GM21423 (cell line): ENCODE results near the gene CCDC184.
A peak's percentile ranks its signal among the peaks of the same experiment; 100 is the strongest.

Experiments used
- ATAC-seq: cut with Tn5 transposase; IDR thresholded peaks from one replicate; pipeline ENCODE4 v1.9.1; 2021; ENCODE audit warnings: mild to moderate bottlenecking, moderate library complexity; ENCODE audit not compliant: unreplicated experiment

CCDC184 gene

DNA sequence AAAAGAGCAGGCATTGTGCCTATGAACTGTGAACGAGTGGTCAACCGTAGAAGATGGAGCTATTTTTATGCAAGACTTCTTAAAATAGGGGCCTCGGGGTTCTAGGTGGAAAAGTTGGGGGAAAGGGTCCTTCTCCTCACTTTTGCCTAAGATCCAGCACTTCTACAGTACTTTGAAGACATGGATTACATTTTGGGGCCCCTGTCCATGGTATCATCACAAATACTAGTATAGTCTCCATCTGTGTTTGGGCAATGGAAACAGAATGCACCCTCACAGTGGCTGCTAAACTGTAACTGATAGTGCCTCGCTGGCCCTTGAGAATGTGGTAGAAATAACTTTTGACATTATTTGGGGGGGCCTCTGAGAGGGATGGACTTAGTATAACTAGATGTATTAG is 5.5 kb upstream of the CCDC184 start:
- ATAC-seq, result no peak

- ATAC-seq, result no peak
Measured at GRCh38 chr12:48179466-48179865, 4.0 kb upstream of the CCDC184 start.

DNA sequence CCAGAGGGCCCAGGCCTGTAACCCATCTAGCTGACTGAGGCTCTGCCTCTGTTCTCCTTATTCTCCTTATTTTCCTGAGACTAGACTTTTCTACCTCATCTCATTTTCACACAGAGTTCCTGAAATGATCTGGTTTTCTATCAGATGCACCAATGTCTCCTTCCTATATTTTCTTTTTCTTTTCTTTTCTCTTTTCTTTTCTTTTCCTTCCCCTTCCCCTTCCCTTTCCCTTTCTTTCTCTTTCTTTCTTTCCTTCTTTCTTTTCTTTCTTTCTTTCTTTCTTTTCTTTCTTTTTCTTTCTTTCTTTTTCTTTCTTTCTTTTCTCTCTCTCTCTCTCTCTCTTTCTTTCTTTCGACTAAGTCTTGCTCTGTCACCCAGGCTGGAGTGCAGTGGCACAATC is 3.0 kb upstream of the CCDC184 start:
- ATAC-seq, result no peak

DNA sequence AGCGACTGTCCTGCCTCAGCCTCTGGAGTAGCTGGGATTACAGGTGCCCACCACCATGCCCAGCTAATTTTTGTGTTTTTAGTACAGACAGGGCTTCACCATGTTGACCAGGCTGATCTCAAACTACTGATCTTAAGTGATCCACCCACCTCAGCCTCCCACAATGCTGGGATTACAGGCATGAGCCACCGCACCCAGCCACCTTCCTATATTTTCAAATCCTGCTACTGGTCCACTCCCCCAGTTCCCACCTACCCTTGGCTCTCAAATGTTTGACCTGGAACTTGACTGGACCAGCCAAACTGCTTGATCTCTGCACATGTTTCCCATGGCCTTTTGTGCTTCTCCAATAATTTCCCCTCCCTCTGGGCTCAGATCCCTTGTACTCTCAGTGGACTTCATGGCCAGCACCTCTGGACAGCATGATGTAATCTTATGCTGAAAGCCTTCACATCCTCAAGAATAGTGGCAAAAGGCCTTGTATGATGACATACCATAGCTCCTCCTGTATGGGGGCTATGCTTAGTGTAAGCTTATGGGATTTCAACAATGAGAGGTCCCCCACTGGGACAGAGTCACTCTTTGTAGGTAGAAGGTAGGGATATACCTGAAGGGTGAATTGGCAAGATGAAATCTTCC is 2.5 kb upstream of the CCDC184 start:
- ATAC-seq, result no peak

DNA sequence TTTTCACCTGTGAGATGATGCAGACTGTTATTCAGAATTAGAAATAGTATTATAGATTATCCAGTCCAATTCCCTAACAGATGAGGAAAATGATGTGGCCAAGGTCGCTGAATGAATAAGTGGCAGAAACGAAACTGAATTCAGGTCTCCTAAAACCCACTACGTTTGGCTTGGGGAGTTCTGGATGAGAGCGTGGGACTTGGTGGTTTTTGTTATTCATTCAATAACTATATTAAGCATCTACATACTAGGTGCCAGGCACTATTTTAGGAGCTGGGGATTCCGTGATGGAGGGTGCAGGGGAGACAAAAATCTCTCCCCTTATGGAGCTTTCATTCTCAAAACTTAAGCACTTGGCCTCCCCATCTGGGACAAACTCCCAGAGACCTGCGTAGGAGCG is 813 bp upstream of the CCDC184 start:
- ATAC-seq, result no peak

DNA sequence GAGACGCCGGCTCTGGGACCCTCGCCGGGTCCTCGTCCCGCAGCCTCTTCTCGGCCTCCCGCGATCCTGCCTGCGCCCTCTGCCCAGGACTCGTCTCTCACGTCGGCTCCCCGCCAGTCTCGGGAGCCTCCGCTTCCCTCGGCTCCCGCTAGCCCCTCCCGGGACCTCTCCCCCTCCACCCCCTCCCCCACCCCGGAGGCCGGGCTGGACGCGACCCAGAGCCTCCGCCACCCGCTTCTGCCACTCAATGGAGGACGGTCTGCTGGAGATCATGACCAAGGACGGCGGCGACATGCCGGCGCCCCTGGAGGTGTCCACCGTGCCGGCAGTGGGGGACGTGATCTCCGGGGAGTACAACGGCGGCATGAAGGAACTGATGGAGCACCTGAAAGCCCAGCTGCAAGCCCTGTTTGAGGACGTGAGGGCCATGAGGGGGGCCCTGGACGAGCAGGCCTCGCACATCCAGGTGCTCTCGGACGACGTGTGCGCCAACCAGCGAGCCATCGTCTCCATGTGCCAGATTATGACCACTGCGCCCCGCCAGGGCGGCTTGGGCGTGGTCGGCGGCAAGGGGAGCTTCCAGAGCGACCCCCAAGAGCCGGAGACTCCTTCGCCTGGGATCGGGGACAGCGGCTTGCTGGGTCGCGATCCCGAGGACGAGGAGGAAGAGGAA is 568 bp downstream of the CCDC184 start:
- no peak for ATAC-seq

DNA sequence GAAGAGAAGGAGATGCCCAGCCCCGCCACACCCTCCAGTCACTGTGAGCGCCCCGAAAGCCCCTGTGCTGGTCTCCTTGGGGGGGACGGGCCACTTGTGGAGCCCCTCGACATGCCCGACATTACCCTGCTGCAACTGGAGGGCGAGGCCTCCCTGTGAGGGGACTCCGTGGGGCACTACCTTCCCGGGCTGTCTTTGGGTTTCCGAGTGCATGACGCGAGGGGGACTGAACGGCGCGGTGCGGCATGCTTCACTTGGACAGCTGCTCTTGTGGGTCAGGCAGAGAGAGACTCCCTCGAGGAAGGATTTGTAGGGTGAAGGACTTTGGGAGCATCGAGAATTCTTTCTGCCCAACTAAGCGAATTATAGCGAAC is 1.1 kb downstream of the CCDC184 start:
- ATAC-seq, result no peak

- ATAC-seq, result no peak
Measured at GRCh38 chr12:48185181-48185919, 1.9 kb downstream of the CCDC184 start.

DNA sequence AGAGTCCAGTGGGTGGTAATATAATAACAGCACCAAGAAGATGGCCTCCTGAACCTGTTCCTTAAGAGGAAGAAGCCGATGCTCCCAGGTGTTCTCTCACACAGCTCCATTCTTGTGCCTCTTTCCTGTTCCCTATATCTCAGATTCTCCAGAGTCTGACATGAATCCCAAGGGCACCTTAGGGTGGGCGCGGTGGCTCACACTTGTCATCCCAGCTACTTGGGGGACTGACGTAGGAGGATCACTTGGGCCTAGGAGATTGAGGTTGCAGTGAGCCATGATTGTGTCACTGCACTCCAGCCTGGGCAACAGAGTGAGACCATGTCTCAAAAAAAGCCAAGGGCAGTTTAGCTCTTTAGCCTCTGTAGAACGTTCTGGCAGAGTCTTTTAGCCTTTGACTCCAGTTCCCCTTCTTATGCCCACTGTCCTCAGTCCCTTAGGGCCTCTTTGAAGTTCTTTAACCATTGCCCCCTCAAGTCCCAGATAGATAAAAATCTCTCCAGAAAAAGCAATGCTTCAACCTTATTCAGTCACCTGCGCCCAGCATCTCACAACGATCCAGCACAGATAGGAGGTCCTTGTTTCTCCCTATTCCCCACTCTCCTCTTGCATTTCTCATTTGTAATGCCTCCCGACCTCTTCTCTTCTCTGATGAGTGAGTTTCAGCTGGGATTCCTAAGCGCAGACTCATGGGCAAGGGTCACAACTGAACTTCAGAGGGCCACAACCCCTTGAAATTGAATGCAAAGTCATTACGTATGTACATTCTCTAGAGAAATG is 4.7 kb downstream of the CCDC184 start:
- no peak for ATAC-seq

- no peak for ATAC-seq
Measured at GRCh38 chr12:48189331-48190125, 6.1 kb downstream of the CCDC184 start.

GRCh38 chr12:48191096-48191495 is 7.7 kb downstream of the CCDC184 start:
- no peak for ATAC-seq

DNA sequence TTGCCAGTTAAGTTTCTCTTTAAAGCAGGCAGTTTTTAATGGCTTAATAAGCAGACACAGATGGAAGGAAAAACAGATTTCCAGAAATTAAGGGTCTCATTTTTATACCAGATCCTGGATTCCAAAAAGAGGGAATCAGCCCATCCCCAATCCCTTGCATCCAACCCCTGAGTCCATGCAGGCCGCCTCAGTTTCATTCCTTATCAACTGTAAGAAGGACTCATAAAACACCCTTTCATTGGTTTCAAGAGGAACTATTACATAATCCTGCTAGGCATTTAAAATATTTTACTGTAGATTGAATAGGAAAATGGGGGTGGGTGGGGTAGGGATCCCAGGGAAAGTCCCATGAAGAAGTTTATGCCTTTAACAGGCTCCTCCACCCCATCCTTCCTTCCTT is 9.4 kb downstream of the CCDC184 start:
- ATAC-seq, result no peak

DNA sequence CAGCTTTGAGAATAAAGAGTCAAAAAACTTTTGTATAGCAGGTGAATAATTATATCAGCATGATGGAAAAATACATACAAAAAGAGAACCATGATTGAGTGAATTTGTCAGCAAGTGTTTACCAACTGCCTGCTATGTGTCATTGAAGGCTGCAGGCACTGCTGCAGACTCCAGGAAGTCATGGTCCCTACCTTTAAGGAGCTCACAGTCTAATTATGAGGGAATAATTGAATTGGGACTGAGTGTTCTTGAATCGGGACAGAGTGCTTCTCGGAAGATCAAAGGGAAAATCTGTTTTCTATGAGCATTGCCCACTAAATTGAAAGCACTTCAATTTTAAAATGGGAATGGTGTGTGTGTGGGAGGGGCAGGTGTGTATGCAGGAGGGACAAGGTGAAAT is 10.2 kb downstream of the CCDC184 start:
- no peak for ATAC-seq

DNA sequence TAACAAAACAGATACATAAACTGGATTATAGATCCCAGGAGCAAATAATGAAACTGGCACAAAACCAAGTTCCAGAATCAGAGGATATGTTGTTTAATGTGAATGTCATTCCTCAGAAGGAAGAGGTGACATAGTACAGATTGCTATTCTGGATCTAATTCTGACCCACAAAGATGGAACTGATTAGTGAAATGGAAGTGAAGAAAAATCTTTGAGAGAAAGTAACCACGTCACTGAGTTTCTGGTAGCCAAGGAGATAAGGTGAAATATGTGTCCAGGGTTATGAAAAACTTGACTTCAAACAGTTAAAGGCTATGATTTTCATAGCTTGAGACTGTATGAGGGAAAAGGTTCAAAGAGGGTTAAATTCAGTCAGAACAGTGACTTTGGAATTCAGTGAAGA is 11.4 kb downstream of the CCDC184 start:
- no peak for ATAC-seq

GRCh38 chr12:48197549-48197970 is 14.1 kb downstream of the CCDC184 start:
- peak; percentile 24 for ATAC-seq

DNA sequence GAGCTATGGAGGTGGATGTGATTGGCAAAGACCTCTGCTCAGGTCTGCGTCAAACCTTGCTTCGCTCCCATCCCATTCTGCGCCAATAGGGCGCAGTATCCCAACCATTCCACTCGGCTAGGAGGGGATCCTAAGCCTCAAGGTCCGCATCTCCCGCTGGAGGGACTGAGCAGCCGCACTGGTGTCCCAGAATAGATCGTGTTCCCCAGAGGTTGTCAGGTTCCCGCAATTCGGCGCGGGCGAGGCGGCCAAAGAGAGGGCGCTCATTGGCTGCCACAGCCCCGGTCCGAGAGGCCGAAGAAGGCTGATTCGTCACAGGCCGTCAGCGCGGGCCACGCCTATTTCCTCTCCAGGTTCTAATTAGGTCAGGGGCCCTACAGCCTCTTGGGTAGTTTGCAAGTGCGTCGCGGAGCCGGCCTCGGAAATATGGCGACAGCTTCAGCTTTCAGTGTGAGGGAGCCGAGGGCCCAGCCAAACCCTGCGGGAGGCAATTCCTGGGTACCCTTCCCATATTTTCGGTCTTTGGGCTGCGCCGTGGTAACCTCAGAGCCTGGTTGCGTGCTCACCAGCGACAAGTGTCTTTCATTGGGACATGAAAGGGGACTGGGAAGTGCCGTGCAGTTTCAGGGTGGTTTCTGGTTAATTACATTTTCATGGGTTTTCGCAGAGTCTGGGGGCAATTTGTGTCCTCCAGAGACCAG is 14.7 kb downstream of the CCDC184 start:
- ATAC-seq, result peak; percentile 100

- peak; percentile 7 for ATAC-seq
Measured at GRCh38 chr12:48198672-48198971, 15.2 kb downstream of the CCDC184 start.

- no peak for ATAC-seq
Measured at GRCh38 chr12:48198985-48199384, 15.5 kb downstream of the CCDC184 start.

- no peak for ATAC-seq
Measured at GRCh38 chr12:48199774-48200221, 16.4 kb downstream of the CCDC184 start.

GRCh38 chr12:48201091-48201490 is 17.6 kb downstream of the CCDC184 start:
- no peak for ATAC-seq
